ENCODE measurements around the gene RAP2A. TPM values are rescaled to one million over a fixed set of nuclear protein-coding genes. Genes with fewer than 3 reads are reported as not detected.

RAP2A gene
- total RNA-seq, 1 experiment from 2014 or later: 43.6 TPM

DNA sequence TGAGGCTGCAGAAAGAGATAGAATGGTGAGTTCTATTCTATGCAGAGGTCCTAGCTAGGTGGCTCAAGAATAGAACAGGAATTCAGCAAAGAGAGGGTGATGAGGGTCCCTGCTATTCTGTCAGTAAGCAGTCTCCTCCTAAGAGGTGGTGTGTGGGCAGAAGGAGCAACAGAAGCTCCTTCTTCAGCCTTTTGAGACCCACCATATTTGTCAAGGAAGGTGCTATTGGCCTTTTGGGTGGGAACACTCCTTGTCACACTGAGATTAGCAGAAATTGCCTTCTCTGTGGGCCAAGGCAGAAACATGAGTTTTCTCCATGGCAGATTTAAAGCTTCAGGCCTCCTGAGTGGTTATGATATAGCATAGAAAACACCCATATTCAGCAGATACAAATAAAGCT is 39.4 kb upstream of the RAP2A start:
- ChIA-PET CTCF (no interaction called here), POLR2A (ENCODE audit: low non-redundant PET) (no interaction called here)
- no peak overlapping the region for H3K27ac ChIP-seq (ENCODE audit: low read depth, low read length, poor library complexity, severe bottlenecking)
- H3K27me3 ChIP-seq (replicated peaks; ENCODE audit: insufficient read depth, low read depth, low read length, poor library complexity): no peaks in the 10 kb centered on the region
- peaks cover 4% of the 10 kb centered on the region for H3K4me1 ChIP-seq (ENCODE audit: insufficient read depth, low read length, poor library complexity, severe bottlenecking)
- TF ChIP-seq, protein P1, sequence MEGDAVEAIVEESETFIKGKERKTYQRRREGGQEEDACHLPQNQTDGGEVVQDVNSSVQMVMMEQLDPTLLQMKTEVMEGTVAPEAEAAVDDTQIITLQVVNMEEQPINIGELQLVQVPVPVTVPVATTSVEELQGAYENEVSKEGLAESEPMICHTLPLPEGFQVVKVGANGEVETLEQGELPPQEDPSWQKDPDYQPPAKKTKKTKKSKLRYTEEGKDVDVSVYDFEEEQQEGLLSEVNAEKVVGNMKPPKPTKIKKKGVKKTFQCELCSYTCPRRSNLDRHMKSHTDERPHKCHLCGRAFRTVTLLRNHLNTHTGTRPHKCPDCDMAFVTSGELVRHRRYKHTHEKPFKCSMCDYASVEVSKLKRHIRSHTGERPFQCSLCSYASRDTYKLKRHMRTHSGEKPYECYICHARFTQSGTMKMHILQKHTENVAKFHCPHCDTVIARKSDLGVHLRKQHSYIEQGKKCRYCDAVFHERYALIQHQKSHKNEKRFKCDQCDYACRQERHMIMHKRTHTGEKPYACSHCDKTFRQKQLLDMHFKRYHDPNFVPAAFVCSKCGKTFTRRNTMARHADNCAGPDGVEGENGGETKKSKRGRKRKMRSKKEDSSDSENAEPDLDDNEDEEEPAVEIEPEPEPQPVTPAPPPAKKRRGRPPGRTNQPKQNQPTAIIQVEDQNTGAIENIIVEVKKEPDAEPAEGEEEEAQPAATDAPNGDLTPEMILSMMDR (conservative IDR thresholded peaks at IDR 0.05; ENCODE audit: low read depth, low read length): no peak
- TF ChIP-seq EZH2 (IDR thresholded peaks at IDR 0.05; ENCODE audit: borderline replicate concordance, low read depth, low read length, poor library complexity, severe bottlenecking): no peak
- DNase-seq (ENCODE audit: low spot score): no peak
- H3K36me3 ChIP-seq (ENCODE audit: insufficient read depth, low read length, poor library complexity, severe bottlenecking): no peaks in the 10 kb centered on the region
- H3K4me3 ChIP-seq (ENCODE audit: low read depth, low read length, poor library complexity, severe bottlenecking): no peak overlapping the region
- intact Hi-C loops (cut with micrococcal nuclease; ENCODE audit: unreplicated experiment): no loop called here
- no peaks in the 10 kb centered on the region for H3K9me3 ChIP-seq (ENCODE audit: low read depth, low read length, poor library complexity, severe bottlenecking)
- no TSS peak for BruUV-seq (replicated peaks)

- ChIA-PET POLR2A (ENCODE audit: low non-redundant PET) (no interaction called here), CTCF (no interaction called here)
- BruUV-seq (replicated peaks): no TSS peak
- intact Hi-C loops (cut with micrococcal nuclease; ENCODE audit: unreplicated experiment): no loop called here
- Histone ChIP-seq H3K4me3 (ENCODE audit: low read depth, low read length, poor library complexity, severe bottlenecking) (no peak overlapping the region), H3K36me3 (ENCODE audit: insufficient read depth, low read length, poor library complexity, severe bottlenecking) (no peaks in the 10 kb centered on the region), H3K9me3 (ENCODE audit: low read depth, low read length, poor library complexity, severe bottlenecking) (no peaks in the 10 kb centered on the region), H3K27me3 (replicated peaks; ENCODE audit: insufficient read depth, low read depth, low read length, poor library complexity) (no peaks in the 10 kb centered on the region), H3K4me1 (ENCODE audit: insufficient read depth, low read length, poor library complexity, severe bottlenecking) (peaks cover 4% of the 10 kb centered on the region), H3K27ac (ENCODE audit: low read depth, low read length, poor library complexity, severe bottlenecking) (no peak overlapping the region)
- TF ChIP-seq EZH2 (IDR thresholded peaks at IDR 0.05; ENCODE audit: borderline replicate concordance, low read depth, low read length, poor library complexity, severe bottlenecking): no peak
- TF ChIP-seq, protein P1 (conservative IDR thresholded peaks at IDR 0.05; ENCODE audit: low read depth, low read length): no peak
- DNase-seq (ENCODE audit: low spot score): no peak
Observed at GRCh38 chr13:97395447-97396136, 38.4 kb upstream of the RAP2A start.

- Histone ChIP-seq H3K36me3 (ENCODE audit: insufficient read depth, low read length, poor library complexity, severe bottlenecking) (no peaks in the 10 kb centered on the region), H3K27me3 (replicated peaks; ENCODE audit: insufficient read depth, low read depth, low read length, poor library complexity) (no peaks in the 10 kb centered on the region), H3K4me3 (ENCODE audit: low read depth, low read length, poor library complexity, severe bottlenecking) (no peak overlapping the region), H3K4me1 (ENCODE audit: insufficient read depth, low read length, poor library complexity, severe bottlenecking) (no peaks in the 10 kb centered on the region), H3K27ac (ENCODE audit: low read depth, low read length, poor library complexity, severe bottlenecking) (no peak overlapping the region), H3K9me3 (ENCODE audit: low read depth, low read length, poor library complexity, severe bottlenecking) (no peaks in the 10 kb centered on the region)
- BruUV-seq (replicated peaks): no TSS peak
- no peak for DNase-seq (ENCODE audit: low spot score)
- intact Hi-C loops (cut with micrococcal nuclease; ENCODE audit: unreplicated experiment): no loop called here
- ChIA-PET CTCF (interaction anchor here (0.6 kb wide), 1 partner anchor 290 kb away, joined by 8 read pairs; no protein-coding TSS in a partner anchor), POLR2A (ENCODE audit: low non-redundant PET) (no interaction called here)
- TF ChIP-seq, protein P1 (conservative IDR thresholded peaks at IDR 0.05; ENCODE audit: low read depth, low read length): no peak
Observed at GRCh38 chr13:97397267-97397666, 36.7 kb upstream of the RAP2A start.
